ENCODE measurements around the gene BAIAP2L2. TPM values are rescaled to one million over a fixed set of nuclear protein-coding genes. Genes with fewer than 3 reads are reported as not detected.

The BAIAP2L2 gene
- total RNA-seq, 2 donors from 2014 or later = 2.5 TPM; not detected in 1

DNA sequence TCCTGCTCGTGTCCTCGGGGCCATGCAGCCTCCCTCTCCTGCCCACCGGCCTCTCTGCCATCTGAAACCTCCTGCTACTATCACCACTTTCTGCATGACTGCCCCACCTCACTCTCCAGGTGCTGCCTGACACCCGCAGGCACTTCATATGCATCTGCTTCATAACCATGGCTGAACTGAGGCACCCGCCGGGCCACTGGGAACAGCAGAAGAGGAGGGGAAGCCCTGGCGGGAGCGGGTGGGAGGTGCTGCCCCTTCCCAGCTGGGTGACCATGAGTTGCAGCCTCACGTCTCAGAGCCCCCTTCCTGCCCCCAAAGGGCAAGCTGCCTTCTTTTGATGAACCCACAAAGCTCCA is 75.0 kb downstream of the BAIAP2L2 start:
- Histone ChIP-seq H3K4me1 (ENCODE audit: control insufficient read depth in 1 of 2, low read depth in 2 of 2) (peaks cover 15 to 35% of the 10 kb centered on the region in 2 donors), H3K9me3 (no peaks in the 10 kb centered on the region), H3K27me3 (replicated peaks; ENCODE audit: insufficient read depth) (no peaks in the 10 kb centered on the region), H3K27ac (no peak overlapping the region), H3K4me3 (no peak overlapping the region), H3K36me3 (no peaks in the 10 kb centered on the region)
- ATAC-seq (ENCODE audit: insufficient number of reproducible peaks, low FRiP score, low read depth) = no peak
- DNase-seq (ENCODE audit: low spot score) = no peak
- TF ChIP-seq, protein P1, sequence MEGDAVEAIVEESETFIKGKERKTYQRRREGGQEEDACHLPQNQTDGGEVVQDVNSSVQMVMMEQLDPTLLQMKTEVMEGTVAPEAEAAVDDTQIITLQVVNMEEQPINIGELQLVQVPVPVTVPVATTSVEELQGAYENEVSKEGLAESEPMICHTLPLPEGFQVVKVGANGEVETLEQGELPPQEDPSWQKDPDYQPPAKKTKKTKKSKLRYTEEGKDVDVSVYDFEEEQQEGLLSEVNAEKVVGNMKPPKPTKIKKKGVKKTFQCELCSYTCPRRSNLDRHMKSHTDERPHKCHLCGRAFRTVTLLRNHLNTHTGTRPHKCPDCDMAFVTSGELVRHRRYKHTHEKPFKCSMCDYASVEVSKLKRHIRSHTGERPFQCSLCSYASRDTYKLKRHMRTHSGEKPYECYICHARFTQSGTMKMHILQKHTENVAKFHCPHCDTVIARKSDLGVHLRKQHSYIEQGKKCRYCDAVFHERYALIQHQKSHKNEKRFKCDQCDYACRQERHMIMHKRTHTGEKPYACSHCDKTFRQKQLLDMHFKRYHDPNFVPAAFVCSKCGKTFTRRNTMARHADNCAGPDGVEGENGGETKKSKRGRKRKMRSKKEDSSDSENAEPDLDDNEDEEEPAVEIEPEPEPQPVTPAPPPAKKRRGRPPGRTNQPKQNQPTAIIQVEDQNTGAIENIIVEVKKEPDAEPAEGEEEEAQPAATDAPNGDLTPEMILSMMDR (IDR thresholded peaks at IDR 0.05) = no peak

Other genes starting within 250 kb of the BAIAP2L2 start
- gene MICALL1, start 204.4 kb downstream of the BAIAP2L2 start, total RNA-seq = 10 to 100 TPM; 16.8 to 49.3 TPM
- not detected for gene C22orf23, start 157.1 kb downstream of the BAIAP2L2 start, total RNA-seq
- 10 to 100 TPM; 37.9 to 93.1 TPM for gene POLR2F, start 157.0 kb downstream of the BAIAP2L2 start, total RNA-seq
- gene SOX10, start 126.1 kb downstream of the BAIAP2L2 start, total RNA-seq = under 1 TPM; 0.49 to 0.95 TPM
- gene PICK1, start 53.3 kb downstream of the BAIAP2L2 start, total RNA-seq = 10 to 100 TPM; 33.9 to 56.2 TPM
- gene SLC16A8, start 26.5 kb downstream of the BAIAP2L2 start, total RNA-seq = 1 to 10 TPM; 1.2 to 1.5 TPM
- gene PLA2G6, start 71.1 kb upstream of the BAIAP2L2 start, total RNA-seq = 10 to 100 TPM; 27.4 to 50.4 TPM
- gene MAFF, start 91.3 kb upstream of the BAIAP2L2 start, total RNA-seq = 100 to 1,000 TPM in 1 of 2 donors, 10 to 100 TPM in 1; 97.6 to 111 TPM
- gene TMEM184B, start 162.3 kb upstream of the BAIAP2L2 start, total RNA-seq = 100 to 1,000 TPM; 134 to 254 TPM
- gene CSNK1E, start 206.7 kb upstream of the BAIAP2L2 start, total RNA-seq = 100 to 1,000 TPM in 1 of 2 donors, 10 to 100 TPM in 1; 98.1 to 140 TPM